A673 (cell line): ENCODE results near the gene PKP1. TPM values are rescaled to one million over a fixed set of nuclear protein-coding genes. Genes with fewer than 3 reads are reported as not detected.

Source experiments
- BruUV-seq: library from RNA; stranded (reverse); fragments of 400-500 nt; replicated peaks from 2 replicates; lab custom pipeline; 2021; lab: Mats Ljungman, UMichigan
- CTCF ChIA-PET: fragments of 300-600 bp; sonication (Branson Sonifier 250); formaldehyde crosslinking; loops from one replicate; lab custom pipeline; 2022; ENCODE audit warnings: antibody characterized with exemption; lab: Charles Lee
- POLR2A ChIA-PET: fragments of 300-600 bp; sonication (Branson Sonifier 250); formaldehyde crosslinking; loops from one replicate; lab custom pipeline; 2022; ENCODE audit warnings: antibody characterized with exemption; ENCODE audit not compliant: low non-redundant PET; lab: Charles Lee
- DNase-seq: peaks from one replicate; pipeline ENCODE4 v3.0.0-alpha.2; 2015; ENCODE audit warnings: low spot score
- H3K27ac ChIP-seq: fragments of 200-600 bp; sonication (generic); 2 replicates; pipeline ENCODE4 v1.5.1; 2016; ENCODE audit warnings: mixed run types, low read depth, mild to moderate bottlenecking, mixed read lengths, antibody characterized with exemption, low read length; ENCODE audit not compliant: poor library complexity, severe bottlenecking
- H3K27me3 ChIP-seq: fragments of 200-600 bp; sonication (generic); replicated peaks from 2 replicates; pipeline ENCODE4 v1.6.1; 2017; ENCODE audit warnings: mixed run types, low read depth, mild to moderate bottlenecking, mixed read lengths, antibody characterized with exemption, low read length; ENCODE audit not compliant: insufficient read depth, poor library complexity
- H3K36me3 ChIP-seq: fragments of 200-600 bp; sonication (generic); 2 replicates; pipeline ENCODE4 v1.6.1; 2016; ENCODE audit warnings: mixed run types, mild to moderate bottlenecking, mixed read lengths, antibody characterized with exemption, low read length; ENCODE audit not compliant: insufficient read depth, poor library complexity, severe bottlenecking
- H3K4me1 ChIP-seq: fragments of 200-600 bp; sonication (generic); 2 replicates; pipeline ENCODE4 v1.6.1; 2017; ENCODE audit warnings: mixed run types, mild to moderate bottlenecking, mixed read lengths, antibody characterized with exemption, low read length; ENCODE audit not compliant: insufficient read depth, poor library complexity, severe bottlenecking
- H3K4me3 ChIP-seq: fragments of 200-600 bp; sonication (generic); 2 replicates; pipeline ENCODE4 v1.5.1; 2016; ENCODE audit warnings: low read depth, mixed run types, mild to moderate bottlenecking, mixed read lengths, low read length; ENCODE audit not compliant: poor library complexity, severe bottlenecking
- H3K9me3 ChIP-seq: fragments of 200-600 bp; sonication (generic); 2 replicates; pipeline ENCODE4 v1.6.1; 2016; ENCODE audit warnings: mixed run types, low read depth, mild to moderate bottlenecking, mixed read lengths, antibody characterized with exemption, low read length; ENCODE audit not compliant: poor library complexity, severe bottlenecking
- CTCF ChIP-seq: fragments of 300-800, 200-600 bp; sonication (generic); conservative IDR thresholded peaks from 2 replicates; pipeline ENCODE4 v1.5.1; 2017; ENCODE audit warnings: low read depth, mild to moderate bottlenecking, antibody characterized with exemption, low read length, moderate library complexity, mixed read lengths
- EZH2 ChIP-seq: fragments of 200-600 bp; sonication (generic); IDR thresholded peaks from 2 replicates; pipeline ENCODE4 v1.6.1; 2017; ENCODE audit warnings: borderline replicate concordance, low read depth, mild to moderate bottlenecking, mixed read lengths, antibody characterized with exemption, low read length; ENCODE audit not compliant: poor library complexity, severe bottlenecking
- intact Hi-C: fragments of 100-400 bp; cut with micrococcal nuclease; formaldehyde crosslinking; loops from one replicate; pipeline ENCODE4 v1.10.0; 2022; ENCODE audit not compliant: unreplicated experiment
- total RNA-seq: library from RNA; stranded (reverse); gene quantifications from 2 replicates; pipeline ENCODE4 v1.2.3, GENCODE V29; 2021

The PKP1 gene
- total RNA-seq, 1 experiment from 2014 or later = 535 TPM

- peak overlapping the region; percentile 94 for H3K4me3 ChIP-seq
- H3K9me3 ChIP-seq = no peaks in the 10 kb centered on the region
- intact Hi-C loops = no loop called here
- peaks cover 92% of the 10 kb centered on the region for H3K36me3 ChIP-seq
- ChIA-PET CTCF (interaction anchor here (0.6 to 1.6 kb wide), 4 partner anchors 22 to 58 kb away, joined by 3 to 6 read pairs (median 4); no protein-coding TSS in a partner anchor), POLR2A (interaction anchor here (0.9 to 1.1 kb wide), 2 partner anchors 26 to 47 kb away, joined by 3 to 10 read pairs; no protein-coding TSS in a partner anchor)
- BruUV-seq = no TSS peak
- no peak for TF ChIP-seq EZH2
- TF ChIP-seq CTCF = 0 out of 2 replicates have a peak, but pooled peaks have one; percentile 18
- peaks cover 65% of the 10 kb centered on the region for H3K4me1 ChIP-seq
- H3K27me3 ChIP-seq = no peaks in the 10 kb centered on the region
- peak overlapping the region; percentile 96 for H3K27ac ChIP-seq
- no peak for DNase-seq
Measured at GRCh38 chr1:201288765-201289164, 5.5 kb downstream of the PKP1 start.

- Histone ChIP-seq H3K9me3 (no peaks in the 10 kb centered on the region), H3K4me3 (peak overlapping the region; percentile 94), H3K27ac (peak overlapping the region; percentile 96), H3K27me3 (no peaks in the 10 kb centered on the region), H3K36me3 (peaks cover 94% of the 10 kb centered on the region), H3K4me1 (peaks cover 83% of the 10 kb centered on the region)
- no peak for TF ChIP-seq EZH2
- no peak for TF ChIP-seq CTCF
- ChIA-PET CTCF (no interaction called here), POLR2A (no interaction called here)
- no peak for DNase-seq
- intact Hi-C loops = no loop called here
- BruUV-seq = no TSS peak
Measured at GRCh38 chr1:201290551-201290950, 7.2 kb downstream of the PKP1 start.

GRCh38 chr1:201291916-201292315 is 8.6 kb downstream of the PKP1 start:
- Histone ChIP-seq H3K4me3 (no peak overlapping the region), H3K4me1 (peaks cover 97% of the 10 kb centered on the region), H3K27ac (peak overlapping the region; percentile 96), H3K36me3 (peaks cover 94% of the 10 kb centered on the region), H3K9me3 (no peaks in the 10 kb centered on the region), H3K27me3 (no peaks in the 10 kb centered on the region)
- BruUV-seq = no TSS peak
- intact Hi-C loops = no loop called here
- no peak for TF ChIP-seq CTCF
- TF ChIP-seq EZH2 = no peak
- ChIA-PET POLR2A (no interaction called here), CTCF (no interaction called here)
- DNase-seq = no peak
